Astrocyte of the hippocampus (primary cell): Measurements from ENCODE around the gene RFTN1.

ENCODE experiments used
- DNase-seq: peaks from one replicate; pipeline ENCODE4 v3.0.0; 2011; ENCODE audit warnings: low read depth, low spot score

Gene RFTN1

DNA sequence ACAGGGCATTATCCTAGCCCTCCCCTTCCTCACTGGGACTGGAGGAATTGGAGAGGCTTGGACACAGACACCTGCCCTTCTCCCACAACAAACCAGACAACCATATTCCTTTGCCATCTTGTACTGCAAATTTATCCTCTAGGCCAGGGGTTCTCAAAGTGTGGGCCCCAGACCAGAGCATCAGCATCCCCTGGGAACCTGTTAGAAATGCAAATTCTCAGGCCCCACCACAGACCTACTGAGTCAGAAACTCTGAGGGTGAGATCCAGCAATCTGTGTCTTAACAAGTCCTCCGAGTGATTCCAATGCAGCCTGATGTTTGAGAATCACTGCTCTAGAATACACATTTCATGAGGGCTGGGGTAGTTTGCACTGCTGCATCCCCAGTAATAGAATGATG is 133.1 kb downstream of the RFTN1 start:
- no peak for DNase-seq

GRCh38 chr3:16379838-16380237 is 133.7 kb downstream of the RFTN1 start:
- no peak for DNase-seq

DNA sequence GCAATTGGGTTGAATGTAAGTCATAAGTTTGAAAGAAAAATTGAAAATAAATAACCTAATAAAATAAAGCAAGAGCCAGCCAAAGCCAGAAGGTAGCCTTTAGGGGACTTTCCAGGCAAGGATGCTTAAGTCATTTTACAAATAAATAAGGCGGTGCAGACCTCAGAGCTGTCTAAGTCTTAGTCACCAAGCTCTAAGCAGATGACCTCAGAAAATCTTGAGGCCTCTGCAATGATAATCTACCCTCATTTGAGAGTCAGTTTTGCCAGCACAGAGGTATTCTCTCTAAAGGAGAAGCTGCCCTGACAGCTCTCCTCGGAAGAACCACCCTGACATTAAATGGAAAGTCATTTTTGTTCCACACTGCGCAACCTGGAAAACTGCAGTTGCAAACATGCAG is 134.6 kb downstream of the RFTN1 start:
- DNase-seq, result no peak

DNA sequence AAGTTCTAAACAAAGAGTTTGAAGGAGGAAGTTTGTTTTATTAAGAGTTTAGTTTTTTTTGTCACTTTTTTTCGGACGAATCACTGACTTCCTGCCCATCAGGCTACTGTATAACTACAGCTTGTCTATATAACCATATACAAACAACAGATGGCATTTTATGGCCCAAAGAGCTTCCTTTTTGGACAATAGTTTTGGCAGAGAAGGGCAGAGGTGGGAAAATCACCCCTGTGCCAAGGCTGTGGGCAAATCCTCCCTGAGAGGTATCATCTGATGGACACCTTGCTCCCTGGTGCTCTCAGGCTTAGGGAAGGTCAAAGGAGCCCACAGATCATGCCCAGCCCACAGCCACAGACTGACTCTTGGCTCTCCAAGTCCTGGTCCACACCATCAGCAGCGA is 135.1 kb downstream of the RFTN1 start:
- no peak for DNase-seq

DNA sequence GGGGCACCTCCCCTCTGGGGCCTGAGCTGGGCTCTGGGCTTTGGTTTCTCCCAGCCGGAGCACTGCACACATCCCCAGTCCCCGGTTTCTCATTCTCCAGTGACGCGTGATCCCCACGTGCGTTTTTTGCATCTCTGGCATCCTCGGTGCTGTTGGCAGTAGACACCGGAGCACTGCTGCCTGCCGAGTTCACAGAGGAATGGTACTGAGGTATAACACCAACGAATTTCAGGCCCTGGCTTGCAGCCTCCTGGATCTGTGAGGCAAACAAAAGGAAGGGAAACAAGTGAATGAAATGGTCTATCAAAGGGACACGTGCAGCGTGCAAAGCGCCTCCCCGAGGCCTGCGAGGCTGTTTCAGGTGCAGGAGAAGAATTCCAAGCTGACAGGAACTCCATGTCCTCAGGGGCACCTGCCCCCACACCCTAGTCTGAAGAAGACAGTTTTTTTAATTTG is 135.6 kb downstream of the RFTN1 start:
- DNase-seq, result no peak

- DNase-seq, result no peak
These were observed 136.3 kb downstream of the RFTN1 start for GRCh38 chr3:16377196-16377595.

DNA sequence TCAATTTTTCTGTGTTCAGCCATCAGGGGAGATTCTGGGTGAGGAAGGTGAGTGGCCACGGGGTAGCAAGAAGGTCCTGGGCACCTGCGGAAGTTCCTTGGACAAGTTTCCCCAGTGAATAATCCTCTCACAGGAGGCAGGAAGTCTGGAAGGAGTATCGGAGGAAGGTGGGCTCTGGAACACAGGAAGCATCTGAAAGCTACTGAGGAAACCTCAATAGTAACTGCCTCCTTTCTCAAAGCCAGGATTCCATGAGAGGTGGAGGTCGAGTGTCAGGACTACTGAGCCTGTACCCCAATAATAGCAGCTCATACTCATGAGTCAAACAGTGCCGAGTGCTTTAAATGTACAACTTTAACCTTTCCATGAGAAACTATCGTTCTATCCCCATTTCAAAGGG is 137.6 kb downstream of the RFTN1 start:
- DNase-seq, result no peak

DNA sequence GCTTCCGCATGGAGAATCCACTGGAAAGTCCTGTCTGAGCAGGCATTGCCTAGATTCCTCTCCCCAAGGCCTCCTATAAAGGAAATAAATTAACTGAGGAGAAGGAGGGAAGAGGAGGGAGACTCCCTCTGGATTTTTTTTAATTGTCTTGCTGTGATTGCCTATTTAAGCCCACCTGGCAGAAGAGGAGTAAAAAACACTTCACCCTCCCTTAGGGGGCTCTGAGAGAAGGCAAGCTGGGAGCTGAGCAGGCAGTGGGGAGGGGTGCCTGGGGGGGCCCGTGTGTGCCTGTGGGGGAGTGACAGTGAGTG is 138.6 kb downstream of the RFTN1 start:
- DNase-seq, result no peak

DNA sequence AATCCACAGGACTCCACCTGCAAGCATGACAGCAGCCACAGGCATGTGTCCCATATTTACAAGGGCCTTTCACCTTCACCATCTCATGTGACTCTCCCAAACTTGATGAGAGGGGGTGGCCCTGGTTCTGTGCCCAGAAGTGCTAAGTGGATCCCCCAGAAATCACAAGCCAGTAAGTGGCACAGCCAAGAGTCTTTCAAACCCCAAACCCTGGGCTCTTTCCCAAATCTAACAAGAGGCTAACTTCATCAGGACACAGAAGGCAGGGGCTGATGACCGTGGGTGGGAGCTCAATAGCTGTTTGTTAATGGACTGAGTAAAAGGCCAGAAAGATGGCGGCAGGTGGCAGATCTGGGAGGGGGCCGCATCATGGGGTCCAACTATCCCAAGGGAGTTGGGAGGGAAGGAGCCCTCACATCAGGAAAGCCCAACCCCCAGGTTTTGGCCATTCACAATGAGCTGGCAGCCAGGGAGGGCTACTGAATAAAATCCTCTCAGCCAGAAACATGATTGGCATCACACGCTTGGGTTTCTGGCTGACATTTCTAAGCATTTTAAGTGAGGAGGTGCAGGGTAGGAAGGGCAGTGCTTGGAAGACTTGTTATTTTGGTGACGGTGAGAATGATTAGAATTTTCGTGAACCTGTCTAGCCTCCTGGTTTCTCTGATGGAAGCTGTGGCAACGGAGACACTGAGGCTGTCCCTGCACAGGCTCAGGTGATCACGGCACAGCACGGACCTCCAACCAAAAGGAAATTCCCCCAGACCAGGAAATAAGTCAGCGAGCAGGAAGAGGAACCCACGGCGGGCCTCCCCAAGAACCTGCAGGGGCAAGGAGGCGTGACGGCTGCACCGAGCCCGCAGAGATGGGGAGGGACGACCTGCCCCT is 139.2 kb downstream of the RFTN1 start:
- peak; percentile 27 for DNase-seq

DNA sequence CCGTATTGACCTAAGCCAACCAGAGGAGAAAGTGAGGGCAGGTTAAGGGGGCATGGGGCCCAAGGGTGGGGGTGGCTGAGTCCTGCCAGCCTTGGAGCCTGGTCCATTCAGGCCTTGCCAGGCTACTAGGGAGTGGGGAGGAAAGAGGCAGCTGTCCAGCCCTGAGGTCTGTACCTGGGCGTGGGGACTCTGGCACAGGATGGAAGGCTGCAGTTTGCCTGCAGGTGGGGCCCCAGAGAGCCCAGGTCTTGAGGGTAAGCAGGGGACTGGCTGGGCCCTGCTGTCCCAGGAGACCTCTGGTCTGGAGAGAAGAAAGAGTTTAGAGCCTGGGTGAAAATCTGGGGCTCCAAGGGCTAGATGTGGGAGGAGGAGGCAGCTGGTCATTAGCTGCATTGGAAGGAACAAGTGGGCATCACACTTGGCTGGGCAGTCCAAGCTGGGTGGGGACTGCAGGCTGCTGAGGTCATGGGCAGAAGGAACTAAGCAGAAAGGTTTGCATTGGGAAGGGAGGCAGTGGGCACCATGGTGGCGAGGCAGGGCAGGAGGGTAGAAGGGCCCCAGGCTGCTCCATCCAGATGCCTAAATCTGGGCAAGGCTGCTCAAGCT is 140.1 kb downstream of the RFTN1 start:
- no peak for DNase-seq

GRCh38 chr3:16372362-16373292 is 140.9 kb downstream of the RFTN1 start:
- DNase-seq, result no peak

GRCh38 chr3:16370872-16371740 is 142.4 kb downstream of the RFTN1 start:
- peak; percentile 12 for DNase-seq

GRCh38 chr3:16370503-16370871 is 143.0 kb downstream of the RFTN1 start:
- DNase-seq, result no peak

GRCh38 chr3:16369885-16370284 is 143.6 kb downstream of the RFTN1 start:
- peak; percentile 87 for DNase-seq

DNA sequence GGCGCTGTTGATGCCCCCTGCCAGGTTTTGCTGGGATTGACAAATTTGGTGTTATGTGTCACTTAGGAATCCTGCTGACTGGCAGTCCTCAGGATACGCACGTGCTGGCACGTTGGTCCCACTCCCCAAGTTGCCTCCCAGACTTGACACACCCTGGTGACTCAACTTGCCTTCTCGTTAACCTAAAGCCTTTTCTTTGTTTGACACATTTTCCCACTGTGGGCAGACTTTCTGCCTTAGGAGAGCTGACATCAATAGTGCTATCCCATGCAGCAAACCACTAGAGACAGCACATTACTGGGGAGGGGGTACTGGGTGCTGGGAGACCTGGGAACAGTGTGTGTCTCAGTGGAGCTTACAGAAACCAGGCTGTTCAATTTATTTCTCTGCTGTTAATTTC is 144.2 kb downstream of the RFTN1 start:
- DNase-seq, result peak; percentile 90

DNA sequence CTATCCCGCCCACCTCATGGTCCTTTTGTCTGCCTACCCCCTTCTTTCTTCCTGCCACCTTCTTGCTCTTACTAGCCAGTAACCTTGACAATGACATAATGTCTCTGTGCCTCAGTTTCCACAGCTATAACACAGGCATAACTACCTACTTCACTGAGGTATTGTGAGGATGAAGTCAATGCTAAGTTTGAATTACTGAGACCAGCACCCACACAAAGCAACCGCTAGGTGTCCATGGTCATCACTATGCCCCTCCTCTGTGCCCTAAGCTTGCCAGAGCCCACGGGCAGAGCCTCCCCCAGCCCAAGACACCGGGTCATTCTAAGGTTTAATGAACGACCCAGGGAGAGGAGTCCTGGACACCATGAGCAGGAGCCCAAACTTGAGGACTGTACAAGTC is 146.9 kb downstream of the RFTN1 start:
- DNase-seq, result no peak

DNA sequence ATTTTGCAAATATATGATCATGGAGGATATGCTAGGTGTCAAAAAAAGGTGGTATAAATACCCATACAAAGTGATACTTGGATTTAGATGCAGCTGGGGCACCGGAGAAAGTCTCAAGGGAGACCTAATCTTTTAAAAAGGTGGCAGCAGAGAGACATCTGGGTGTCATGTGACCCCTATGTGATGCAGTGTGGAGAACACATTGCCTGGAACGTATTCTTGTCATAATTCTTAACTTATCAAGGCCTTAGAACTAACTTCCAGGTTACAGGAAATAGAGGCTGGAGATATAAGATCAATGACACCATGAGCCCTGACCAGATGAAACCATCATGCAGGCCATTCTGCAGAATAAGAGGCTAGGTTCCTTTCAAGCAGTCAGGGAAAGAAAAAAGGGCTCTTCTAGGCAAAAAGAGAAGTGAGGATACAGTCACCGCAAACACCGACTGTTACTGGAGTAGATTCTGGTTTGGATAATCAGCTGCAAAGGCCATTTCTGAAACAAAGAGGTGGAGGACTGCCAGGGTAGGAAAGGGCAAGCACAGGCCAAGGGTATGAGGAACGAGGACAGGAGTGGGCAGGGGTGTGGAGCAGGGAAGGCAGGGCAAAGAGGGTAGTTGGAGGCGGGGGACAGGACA is 147.9 kb downstream of the RFTN1 start:
- no peak for DNase-seq

DNA sequence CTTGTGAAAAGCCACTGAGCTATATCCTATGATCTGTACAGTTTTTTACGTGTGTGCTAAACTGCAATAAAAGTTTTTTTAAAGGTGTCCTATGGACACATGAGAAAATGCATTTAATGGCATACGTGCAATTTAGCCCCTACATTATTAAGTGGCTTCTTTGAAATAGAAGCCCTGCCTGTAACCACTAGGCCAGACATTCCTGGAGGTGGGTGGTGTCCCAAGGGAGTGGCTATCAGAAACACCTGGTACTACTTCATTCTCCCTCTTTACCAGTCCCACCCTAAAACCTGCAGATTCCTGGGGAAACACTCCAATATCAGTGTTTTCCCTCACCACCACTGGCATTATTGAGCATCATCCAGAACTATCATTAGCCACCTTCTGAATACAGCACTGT is 148.5 kb downstream of the RFTN1 start:
- no peak for DNase-seq

- DNase-seq, result no peak
These were observed 149.2 kb downstream of the RFTN1 start for GRCh38 chr3:16364323-16364722.

- no peak for DNase-seq
These were observed 149.9 kb downstream of the RFTN1 start for GRCh38 chr3:16363636-16364035.

- DNase-seq, result peak; percentile 30
These were observed 150.7 kb downstream of the RFTN1 start for GRCh38 chr3:16362770-16363169.
